NAMALWA (cell line): ENCODE measurements around the gene LRRC4C.

ENCODE experiments used
- DNase-seq: peaks from one replicate; pipeline ENCODE4 v3.0.0-alpha.2; 2015; ENCODE audit warnings: low spot score

Gene LRRC4C

DNA sequence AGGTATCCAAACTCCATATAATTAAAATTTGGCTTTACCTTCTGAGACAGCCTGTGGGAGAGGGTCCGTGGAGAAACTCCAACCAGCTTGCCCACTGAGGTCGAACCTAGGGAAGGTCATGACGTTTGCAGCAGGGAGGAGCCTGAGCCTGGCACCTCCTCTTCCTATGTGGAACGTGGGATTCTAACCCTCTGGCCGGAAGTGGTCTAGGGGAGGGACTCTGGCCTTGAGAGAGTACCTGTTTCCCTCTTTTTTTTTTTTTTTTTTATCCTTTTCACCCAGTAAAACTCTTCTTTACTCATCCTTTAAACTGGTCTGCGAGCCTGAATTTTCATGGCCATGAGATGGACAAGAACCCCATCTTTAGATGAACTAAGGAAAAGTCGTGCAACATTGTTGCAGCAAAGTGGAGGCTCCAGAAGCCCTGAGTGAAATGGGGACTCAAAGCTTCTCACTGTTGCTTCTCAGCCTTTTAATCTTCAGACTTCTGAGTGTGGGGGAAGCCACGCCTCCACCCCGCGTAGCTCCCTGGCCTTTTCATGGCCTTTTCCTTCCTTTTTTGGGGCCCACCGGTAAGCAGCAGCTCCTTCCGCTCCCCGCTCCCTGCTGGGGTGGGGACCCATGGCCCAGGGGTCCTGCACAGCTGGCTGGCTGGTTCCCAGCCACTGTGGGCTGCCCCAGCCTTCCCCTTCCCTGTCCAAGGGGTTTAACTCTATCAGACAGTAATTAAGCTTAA lies 1359.9 kb downstream of the LRRC4C start:
- no peak for DNase-seq

DNA sequence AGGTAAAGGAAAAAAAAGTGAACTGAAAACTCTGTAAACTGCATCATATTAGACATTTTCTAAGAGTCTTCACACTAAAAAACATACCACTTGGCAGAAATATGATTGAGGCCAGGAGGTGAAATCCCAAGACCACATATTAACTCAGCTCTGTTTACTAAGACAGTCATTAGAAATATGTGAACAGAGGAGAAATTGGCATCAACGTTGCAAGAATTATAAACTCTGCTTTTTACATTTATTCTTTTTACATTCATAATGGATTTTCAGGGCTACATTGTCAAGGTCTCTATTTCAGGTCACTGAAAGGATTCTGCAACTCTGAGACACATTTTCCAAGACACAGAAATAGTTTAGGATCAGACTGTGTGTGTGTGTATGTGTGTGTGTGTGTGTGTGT lies 1364.0 kb downstream of the LRRC4C start:
- no peak for DNase-seq

DNA sequence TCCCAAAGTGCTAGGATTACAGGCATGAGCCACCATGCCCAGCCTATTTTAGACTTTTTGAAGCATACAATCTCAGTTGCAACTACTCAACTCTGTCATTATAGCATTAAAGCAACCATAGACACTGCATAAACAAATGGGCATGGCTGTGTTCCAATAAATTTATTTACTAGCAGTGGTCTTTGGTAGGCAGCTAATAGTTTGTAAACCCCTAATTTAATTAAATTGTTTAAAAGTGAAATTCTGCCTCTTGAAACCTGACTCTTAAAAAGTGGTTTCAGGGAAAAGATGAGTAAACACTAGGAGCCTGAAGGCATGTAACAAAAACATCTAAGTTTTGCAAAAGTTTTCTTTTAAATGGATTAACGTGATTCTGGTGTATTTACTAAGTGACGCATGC lies 1364.5 kb downstream of the LRRC4C start:
- DNase-seq, result no peak

DNA sequence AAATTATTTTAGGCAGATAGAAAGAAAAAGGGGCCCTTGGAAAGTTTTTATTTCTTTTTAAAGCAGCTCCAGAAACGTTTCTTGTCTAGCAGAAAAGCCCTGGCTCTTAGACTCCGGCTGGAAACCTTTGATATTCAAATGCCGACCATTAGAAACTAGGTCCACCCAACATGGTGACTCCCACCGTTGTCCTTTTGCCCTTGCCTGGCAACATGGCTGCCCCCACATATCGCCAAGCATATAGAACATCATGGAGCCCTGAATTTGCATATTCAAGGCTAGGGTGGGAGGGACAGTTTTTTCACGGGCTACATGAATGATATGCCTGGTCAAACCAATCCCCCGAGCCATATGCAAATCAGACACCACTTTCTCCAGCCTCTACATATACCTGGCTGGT lies 1379.0 kb downstream of the LRRC4C start:
- DNase-seq, result no peak
